WERI-Rb-1 (cell line): ENCODE measurements around the gene ZBTB3.

Experiments
- DNase-seq: peaks from one replicate; pipeline ENCODE4 v3.0.0-alpha.2; 2020
- H3K27ac ChIP-seq: fragments of 250-450 bp; sonication (Bioruptor Pico); 2 replicates; pipeline ENCODE4 v1.5.1; 2020; ENCODE audit warnings: mild to moderate bottlenecking, moderate library complexity
- H3K27me3 ChIP-seq: fragments of 250-450 bp; sonication (Bioruptor Pico); 2 replicates; pipeline ENCODE4 v1.5.1; 2021; ENCODE audit warnings: mild to moderate bottlenecking, low read depth, moderate library complexity; ENCODE audit not compliant: insufficient read depth, severe bottlenecking
- H3K36me3 ChIP-seq: fragments of 250-450 bp; sonication (Bioruptor Pico); 2 replicates; pipeline ENCODE4 v1.5.1; 2020; ENCODE audit warnings: mild to moderate bottlenecking, moderate library complexity
- H3K4me3 ChIP-seq: 2 replicates; pipeline ENCODE4 v1.5.1; 2011; ENCODE audit warnings: low read depth, mild to moderate bottlenecking, control low read depth, low read length
- H3K9me3 ChIP-seq: fragments of 250-450 bp; sonication (Bioruptor Pico); 2 replicates; pipeline ENCODE4 v1.5.1; 2021; ENCODE audit warnings: mild to moderate bottlenecking, moderate library complexity; ENCODE audit not compliant: severe bottlenecking
- CTCF ChIP-seq: IDR thresholded peaks from 2 replicates; pipeline ENCODE4 v1.5.1; 2011; ENCODE audit warnings: low read depth, mild to moderate bottlenecking, control low read depth, inconsistent platforms, low read length

The ZBTB3 gene

GRCh38 chr11:62702246-62702645, 51.7 kb downstream of the ZBTB3 start:
- no peak for TF ChIP-seq CTCF
- DNase-seq: no peak
- no peaks in the 10 kb centered on the region for H3K9me3 ChIP-seq
- H3K27me3 ChIP-seq: no peaks in the 10 kb centered on the region
- no peak overlapping the region for H3K4me3 ChIP-seq
- peaks cover 47% of the 10 kb centered on the region for H3K36me3 ChIP-seq
- no peak overlapping the region for H3K27ac ChIP-seq
